Fibroblast of skin of left quadriceps (primary cell): Measurements from ENCODE around the gene USP6.
"Not testable (repeated sequence)": the region's sequence is repeated elsewhere in the genome, so short reads cannot be mapped to it uniquely, and the experiment has no call there.

Experiments
- DNase-seq, 2 experiments: peaks; one replicate each; pipeline ENCODE4 v3.0.0-alpha.2; 2013; ENCODE audit warnings: low read depth in 2 of 2

The USP6 gene

DNA sequence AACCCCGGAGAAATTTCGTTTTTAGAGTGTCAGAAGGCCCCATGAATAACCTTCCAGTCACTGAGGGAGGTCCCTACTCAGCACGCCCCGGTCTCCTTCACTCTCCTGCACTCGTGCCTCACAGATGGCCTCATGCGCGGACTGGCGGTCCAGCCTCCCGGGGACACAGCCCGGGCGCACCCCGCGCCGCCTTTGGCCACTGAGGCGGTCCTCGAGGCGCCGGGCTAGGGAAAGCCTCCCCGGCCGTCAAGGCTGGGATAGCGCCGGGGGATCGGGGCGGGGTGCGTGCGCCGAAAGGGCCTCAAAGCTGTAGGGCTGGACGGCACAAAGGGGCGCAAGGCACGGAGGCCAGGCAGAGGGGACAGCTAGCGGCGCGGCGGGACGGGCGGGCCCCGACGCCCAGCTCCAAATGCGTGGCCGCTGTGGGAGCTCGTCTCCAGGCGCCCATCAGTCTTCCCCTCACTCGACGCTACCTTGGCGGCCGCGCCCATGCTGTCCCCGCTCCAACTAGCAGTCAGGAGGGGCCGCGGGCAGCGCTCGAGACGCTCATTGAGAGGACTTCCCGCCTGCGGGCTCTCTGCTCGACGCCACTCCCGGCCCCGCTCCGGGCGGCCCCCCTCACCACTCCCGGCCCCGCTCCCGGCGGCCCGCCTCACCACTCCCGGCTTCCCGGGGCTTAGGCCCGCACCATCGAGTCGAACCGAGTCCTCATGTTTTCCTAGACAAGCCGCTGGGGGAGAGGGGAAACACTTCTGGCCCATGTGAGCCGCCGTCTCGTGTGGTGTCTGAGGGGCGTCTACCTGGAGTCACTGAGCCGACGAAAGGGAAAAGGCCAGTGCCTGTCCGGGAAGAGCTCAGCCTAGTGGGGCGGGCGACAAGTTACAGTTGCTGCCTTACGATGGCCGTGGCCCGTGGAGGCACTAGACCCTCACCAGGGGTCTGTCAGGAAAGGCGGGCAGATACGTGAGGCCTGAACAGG, at the start of gene USP6:
Gene USP6 (plus strand): TSS at position 360 of the 979 bp plus-strand sequence. CDS start 14,336 bp downstream, outside the sequence.
- DNase-seq: no peak

GRCh38 chr17:5068236-5068635, 47.6 kb upstream of the USP6 start:
- no peak for DNase-seq

GRCh38 chr17:5069724-5070123, 46.1 kb upstream of the USP6 start:
- no peak for DNase-seq

GRCh38 chr17:5075472-5075871, 40.4 kb upstream of the USP6 start:
- not testable (repeated sequence) for DNase-seq

GRCh38 chr17:5077275-5077674, 38.6 kb upstream of the USP6 start:
- DNase-seq: not testable (repeated sequence)

GRCh38 chr17:5077781-5078105, 38.1 kb upstream of the USP6 start:
- no peak for DNase-seq

DNA sequence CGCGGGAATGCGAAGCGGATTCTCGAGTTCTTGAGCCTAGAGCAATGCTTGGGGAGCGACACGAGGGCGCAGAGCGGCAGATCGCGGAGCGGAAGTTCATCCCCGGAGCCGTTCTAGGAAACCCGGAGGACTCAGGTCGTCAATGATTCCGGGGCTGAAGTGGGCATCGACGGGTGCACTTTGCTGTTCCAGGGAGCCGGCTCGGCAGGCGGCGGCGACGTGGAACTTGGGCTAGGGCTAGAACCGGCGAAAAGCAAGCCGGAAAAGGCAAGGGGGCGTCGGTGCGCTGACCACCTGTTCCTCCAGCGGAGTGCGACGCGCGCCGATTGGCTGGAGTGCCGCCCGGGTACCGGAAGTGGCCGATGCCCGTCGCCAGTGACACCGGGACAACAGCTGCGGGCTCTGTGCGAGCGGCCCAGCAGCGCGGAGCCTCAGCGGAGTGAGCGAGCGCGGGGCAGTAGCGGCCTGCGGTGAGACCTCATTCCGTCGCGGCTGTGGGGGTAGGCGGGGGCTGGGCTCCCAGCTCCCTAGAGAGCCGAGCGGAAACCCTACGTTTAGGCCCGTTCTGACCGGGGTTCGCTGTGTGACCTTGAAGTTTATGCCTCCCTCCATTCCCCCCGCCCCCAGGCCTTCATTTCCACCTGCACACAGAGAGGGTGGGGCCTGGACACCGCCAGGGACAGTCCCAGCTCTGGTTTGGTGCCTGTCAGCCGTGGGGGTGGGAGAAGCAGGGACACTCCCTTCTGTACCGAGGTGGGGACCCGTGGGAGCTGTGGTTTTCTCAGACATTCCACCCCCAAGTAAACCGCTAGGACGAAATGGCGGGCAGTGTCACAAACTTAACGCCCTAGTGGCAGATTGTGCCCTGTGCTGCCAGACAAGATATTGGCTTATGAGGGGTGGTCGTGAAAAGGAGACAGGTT, 37.5 kb upstream of the USP6 start, which contains the start of gene ZFP3:
Gene ZFP3 (plus strand): TSS at position 362 of the 923 bp plus-strand sequence. CDS start 13,038 bp downstream, outside the sequence.
- DNase-seq: peak; percentile 53 to 56

- no peak for DNase-seq
Measured at GRCh38 chr17:5080591-5080990, 35.2 kb upstream of the USP6 start.

DNA sequence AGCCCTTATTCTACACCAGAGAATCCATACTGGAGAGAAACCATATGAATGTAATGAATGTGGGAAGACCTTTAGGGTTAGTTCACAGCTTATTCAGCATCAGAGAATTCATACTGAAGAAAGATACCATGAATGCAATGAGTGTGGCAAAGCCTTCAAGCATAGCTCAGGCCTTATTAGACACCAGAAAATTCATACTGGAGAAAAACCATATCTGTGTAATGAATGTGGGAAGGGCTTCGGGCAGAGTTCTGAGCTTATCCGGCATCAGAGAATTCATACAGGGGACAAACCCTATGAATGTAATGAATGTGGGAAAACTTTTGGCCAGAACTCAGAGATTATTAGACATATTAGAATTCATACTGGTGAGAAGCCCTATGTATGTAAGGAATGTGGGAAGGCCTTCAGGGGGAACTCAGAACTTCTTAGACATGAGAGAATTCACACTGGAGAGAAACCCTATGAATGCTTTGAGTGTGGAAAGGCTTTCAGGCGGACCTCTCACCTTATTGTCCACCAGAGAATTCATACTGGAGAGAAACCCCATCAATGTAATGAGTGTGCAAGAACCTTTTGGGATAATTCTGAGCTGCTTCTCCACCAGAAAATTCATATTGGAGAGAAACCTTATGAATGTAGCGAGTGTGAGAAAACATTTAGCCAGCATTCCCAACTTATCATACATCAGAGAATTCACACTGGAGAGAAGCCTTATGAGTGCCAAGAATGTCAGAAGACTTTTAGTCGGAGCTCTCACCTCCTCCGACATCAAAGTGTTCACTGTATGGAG, 23.4 kb upstream of the USP6 start:
- DNase-seq: no peak

DNA sequence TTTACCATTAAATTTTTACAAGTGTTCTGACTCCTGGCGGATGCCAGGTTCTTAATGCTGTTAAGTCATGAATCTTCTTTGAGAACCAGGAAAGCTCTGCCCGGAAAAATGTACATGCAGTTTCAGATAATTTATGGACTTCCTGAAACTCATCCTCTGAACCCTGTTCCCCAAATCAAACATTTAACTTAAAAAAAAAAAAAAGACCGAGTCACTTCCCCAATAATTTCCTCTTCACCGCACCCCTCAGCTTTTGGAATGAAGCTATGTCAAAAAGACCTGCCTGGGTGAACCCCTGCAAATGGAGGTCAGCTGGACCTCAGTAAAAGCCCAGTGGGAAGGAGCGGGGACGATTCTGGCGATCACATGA, 19.1 kb upstream of the USP6 start:
- DNase-seq: no peak

- DNase-seq: no peak
Measured at GRCh38 chr17:5097101-5097834, 18.6 kb upstream of the USP6 start.

DNA sequence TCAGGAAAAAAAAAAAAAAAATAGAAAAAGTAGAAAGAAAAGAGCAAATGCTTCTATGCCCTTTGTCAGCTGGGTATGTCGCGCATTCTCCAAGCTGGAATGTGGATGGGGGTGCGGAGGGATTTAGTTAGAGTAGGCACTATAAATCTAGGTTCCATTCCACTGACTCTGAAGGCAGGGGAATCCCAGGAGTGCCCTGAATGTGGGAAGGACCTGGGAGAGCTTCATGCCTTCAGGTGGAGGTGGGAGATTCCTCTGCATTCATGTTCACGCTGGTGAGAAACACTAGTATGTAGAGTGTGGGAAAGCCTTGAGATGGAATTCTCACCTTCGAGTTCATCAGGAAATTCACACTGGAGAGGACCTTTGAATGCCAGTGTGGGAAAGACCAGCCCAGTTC, 16.6 kb upstream of the USP6 start:
- DNase-seq: no peak

DNA sequence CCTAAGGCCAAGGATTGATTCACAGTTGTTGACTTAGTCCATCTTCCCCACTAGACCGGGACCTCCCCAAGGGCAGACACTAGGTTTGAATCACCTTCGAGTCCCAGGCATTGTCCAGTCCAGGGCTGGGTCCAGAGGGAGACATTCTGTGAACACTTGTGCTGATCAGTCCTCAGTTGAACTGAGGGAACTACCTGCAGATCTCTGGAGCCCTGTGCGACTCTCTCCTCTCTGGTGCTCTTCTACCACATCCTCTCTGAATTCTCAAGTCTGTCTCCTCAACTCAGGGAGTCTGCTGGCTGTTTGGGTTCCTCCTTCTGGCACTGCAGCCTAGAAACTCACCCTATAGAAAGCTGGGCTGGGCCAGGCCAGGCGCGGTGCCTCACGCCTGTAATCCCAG, 15.0 kb upstream of the USP6 start:
- DNase-seq: no peak

DNA sequence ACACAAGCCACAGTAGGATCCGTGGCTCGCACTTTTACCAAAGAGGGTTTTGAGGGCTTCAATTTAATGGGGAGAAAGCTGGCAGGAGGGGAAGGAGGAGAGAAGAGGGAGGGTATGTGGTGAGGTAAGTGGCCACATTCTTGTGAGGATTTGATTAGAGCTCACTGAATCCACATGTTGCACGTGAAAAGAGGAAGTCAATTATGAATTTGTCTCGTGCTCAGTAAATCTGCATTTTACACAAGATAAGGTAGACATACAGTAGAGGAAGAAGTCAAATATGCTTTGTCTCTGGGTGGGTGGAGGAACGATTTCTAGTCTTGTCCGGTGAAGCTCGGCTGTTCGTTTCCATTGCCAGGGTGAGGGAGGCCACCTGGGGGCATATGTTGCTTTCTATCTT, 5.0 kb upstream of the USP6 start:
- DNase-seq: no peak

DNA sequence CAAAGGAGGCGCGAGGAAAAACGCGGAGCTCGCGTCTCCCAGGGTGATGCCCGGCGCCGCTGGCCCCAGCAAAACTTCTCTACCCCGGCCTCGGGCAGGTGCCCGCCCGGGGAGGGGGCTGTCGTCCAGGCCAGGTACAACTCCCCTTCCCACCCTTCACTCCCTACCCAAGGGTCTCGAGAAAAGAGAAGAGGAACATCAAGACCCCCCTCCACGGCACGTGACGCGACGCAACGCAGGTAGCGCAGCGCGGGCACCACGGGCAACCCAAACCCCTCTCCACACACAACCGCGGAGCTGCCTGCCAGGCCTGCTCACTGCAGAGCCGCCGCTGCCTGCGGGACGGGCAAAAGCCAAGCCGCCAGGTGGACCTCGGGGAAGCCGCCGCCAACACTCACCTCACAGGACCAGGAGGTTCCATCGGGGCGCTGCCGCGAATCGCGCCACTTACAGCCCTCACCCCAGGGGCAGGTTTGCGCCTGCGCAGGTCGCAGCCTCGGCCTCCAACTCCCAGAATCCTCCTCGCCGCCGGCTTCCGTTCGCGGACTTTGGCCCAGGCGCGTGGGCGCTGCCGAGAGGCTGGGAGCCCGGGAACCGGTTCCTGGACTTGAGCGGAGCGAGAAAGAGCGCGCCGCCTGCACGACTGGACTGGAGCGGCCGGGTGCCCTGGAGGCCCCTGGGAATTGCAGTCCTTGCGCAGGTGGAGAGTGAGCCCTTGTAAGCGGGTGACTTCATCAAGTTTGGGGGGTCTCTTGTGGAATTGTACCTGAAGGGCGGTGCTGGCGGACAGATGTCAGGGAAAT, 4.2 kb upstream of the USP6 start, which contains the start of gene ZNF232:
Gene ZNF232 (minus strand): TSS at position 477 of the 803 bp plus-strand sequence. CDS start 56 bp downstream, at position 421.
- peak; percentile 79 for DNase-seq

GRCh38 chr17:5118219-5118618, 2.4 kb downstream of the USP6 start:
- DNase-seq: no peak

- no peak for DNase-seq
Measured at GRCh38 chr17:5120036-5120435, 4.2 kb downstream of the USP6 start.

DNA sequence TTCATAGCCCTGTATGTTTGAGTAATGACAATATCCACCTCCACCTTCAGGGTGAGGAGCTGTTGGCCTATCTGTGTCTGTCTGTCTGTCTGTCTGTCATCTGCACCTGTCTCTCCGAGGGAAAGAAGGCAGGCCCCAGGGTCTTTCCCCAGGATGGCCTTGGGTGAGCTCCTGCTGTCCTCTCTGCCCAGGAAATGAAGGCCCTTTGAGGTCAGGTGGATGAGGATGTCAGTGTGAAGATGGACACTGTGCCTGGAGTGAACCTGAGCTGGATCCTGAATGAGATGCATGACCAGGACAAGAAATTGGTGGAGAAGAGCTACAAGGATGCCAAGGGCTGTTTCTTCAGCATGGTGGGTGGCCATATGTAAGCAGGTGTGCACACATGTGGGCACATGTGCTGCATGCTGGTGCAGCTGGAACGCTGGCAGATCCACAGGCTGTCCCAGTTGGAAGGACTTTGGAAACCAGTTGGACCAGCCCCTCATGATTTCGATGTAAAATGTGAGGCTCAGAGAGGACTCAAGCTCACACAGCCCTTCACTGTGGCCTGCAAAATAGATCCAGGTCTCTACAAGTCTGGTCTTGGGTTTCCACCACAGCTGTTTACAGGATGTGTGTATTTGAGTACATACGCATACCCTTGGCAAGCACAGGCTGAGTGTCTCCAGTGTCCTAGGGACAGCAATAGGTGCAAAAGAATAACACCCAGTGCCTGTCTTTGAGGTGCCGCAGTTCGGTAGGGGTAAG, 4.8 kb downstream of the USP6 start:
- DNase-seq: not testable (repeated sequence)

- DNase-seq: no peak
Measured at GRCh38 chr17:5121186-5121841, 5.5 kb downstream of the USP6 start.
